ENCODE measurements around the gene PRR18. TPM values are rescaled to one million over a fixed set of nuclear protein-coding genes. Genes with fewer than 3 reads are reported as not detected.
"Not testable (repeated sequence)": the region's sequence is repeated elsewhere in the genome, so short reads cannot be mapped to it uniquely, and the experiment has no call there.

Gene PRR18
- total RNA-seq, 2 experiments from 2014 or later, result 0.11 TPM; not detected in 1

DNA sequence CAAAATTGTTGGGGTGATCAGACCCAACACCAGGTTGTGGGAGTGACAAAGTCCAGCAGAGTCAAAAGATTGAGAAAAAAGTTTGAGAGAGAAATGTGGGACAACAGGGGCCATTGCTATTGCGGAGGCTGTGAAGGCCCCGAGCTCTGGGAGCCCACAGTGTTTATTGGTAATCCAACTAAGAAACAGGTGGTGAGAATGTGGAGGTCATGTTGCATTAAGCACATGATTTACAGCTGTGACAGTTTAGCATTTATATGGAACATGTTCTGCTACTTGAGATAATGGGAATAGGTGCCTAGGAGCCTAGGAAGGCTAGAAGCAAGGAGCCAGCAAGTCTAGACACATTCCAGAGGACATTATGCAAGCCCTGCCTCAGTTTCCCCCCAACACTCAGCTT lies 36.7 kb upstream of the PRR18 start:
- CTCF ChIA-PET, result interaction anchor here (0.6 kb wide), 1 partner anchor 18 kb away, joined by 3 read pairs; no protein-coding TSS in a partner anchor
- H3K27me3 Mint-ChIP-seq; DNase-seq; H3K27ac Mint-ChIP-seq; H3K9me3 Mint-ChIP-seq (ENCODE audit: low read depth); ATAC-seq; POLR2A ChIA-PET; H3K36me3 Mint-ChIP-seq (ENCODE audit: low read depth); H3K4me3 Mint-ChIP-seq: not testable (repeated sequence)
- peaks cover 20% of the 10 kb centered on the region for H3K4me1 Mint-ChIP-seq
- intact Hi-C loops (cut with DNase I, micrococcal nuclease), result loop anchor here in 1 of 2 experiments (5.0 kb wide), 1 partner anchor 607 kb away; no protein-coding TSS in a partner anchor

DNA sequence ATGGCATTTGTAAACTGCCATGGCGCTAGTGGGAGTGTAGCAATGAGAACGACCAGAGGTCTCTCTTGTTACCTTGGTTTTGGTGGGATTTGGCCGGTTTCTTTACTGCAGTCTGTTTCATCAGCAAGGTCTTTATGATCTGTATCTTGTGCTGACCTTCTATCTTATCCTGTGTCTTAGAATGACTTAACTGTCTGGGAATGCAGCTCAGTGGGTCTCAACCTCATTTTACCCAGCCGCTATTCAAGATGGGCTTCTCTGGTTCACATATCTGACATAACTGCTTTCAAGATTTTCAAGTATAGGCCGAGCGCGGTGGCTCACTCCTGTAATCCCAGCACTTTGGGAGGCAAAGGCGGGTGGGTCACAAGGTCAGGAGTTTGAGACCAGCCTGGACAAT lies 36.0 kb upstream of the PRR18 start:
- Mint-ChIP-seq H3K9me3 (ENCODE audit: low read depth) (peaks cover 3% of the 10 kb centered on the region), H3K4me3 (no peak overlapping the region), H3K27ac (no peak overlapping the region), H3K27me3 (no peaks in the 10 kb centered on the region), H3K36me3 (ENCODE audit: low read depth) (peaks cover 2% of the 10 kb centered on the region), H3K4me1 (peaks cover 20% of the 10 kb centered on the region)
- DNase-seq, result no peak
- intact Hi-C loops (cut with DNase I, micrococcal nuclease), result loop anchor here in 1 of 2 experiments (5.0 kb wide), 1 partner anchor 608 kb away; no protein-coding TSS in a partner anchor
- POLR2A ChIA-PET, result interaction anchor here (0.5 kb wide), 1 partner anchor 123 kb away, joined by 7 read pairs; no protein-coding TSS in a partner anchor
- CTCF ChIA-PET, result interaction anchor here (0.6 kb wide), 1 partner anchor 17 kb away, joined by 3 read pairs; no protein-coding TSS in a partner anchor
- no peak for ATAC-seq

DNA sequence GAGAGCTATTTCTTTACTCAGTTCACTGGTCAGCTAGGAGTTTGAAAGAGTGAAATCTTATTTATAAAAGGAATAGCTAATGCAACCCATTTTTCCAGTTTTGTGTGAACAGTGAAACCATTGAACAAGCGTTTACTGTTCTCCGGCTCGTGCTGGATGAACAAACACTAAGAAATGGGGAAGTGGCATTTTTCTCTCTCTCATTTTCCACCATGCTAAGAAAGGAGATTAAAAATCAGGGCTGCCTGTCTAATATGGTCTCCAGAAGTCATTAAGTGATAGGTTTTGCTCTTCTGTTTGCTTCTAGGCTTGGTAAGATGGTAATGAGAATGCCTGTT lies 34.9 kb upstream of the PRR18 start:
- intact Hi-C loops (cut with DNase I, micrococcal nuclease), result loop anchor here in 1 of 2 experiments (2.0 to 5.0 kb wide), 2 partner anchors 30 to 609 kb away; no protein-coding TSS in a partner anchor
- peaks cover 2% of the 10 kb centered on the region for H3K36me3 Mint-ChIP-seq (ENCODE audit: low read depth)
- CTCF ChIA-PET, result no interaction called here
- H3K27me3 Mint-ChIP-seq, result no peaks in the 10 kb centered on the region
- H3K4me1 Mint-ChIP-seq, result peaks cover 14% of the 10 kb centered on the region
- H3K27ac Mint-ChIP-seq, result peak overlapping the region; percentile 45
- no peak for DNase-seq
- POLR2A ChIA-PET, result interaction anchor here (1.0 kb wide), 1 partner anchor 9 kb away, joined by 4 read pairs; no protein-coding TSS in a partner anchor
- H3K9me3 Mint-ChIP-seq (ENCODE audit: low read depth), result no peaks in the 10 kb centered on the region
- peak overlapping the region; percentile 81 for H3K4me3 Mint-ChIP-seq
- ATAC-seq, result no peak

DNA sequence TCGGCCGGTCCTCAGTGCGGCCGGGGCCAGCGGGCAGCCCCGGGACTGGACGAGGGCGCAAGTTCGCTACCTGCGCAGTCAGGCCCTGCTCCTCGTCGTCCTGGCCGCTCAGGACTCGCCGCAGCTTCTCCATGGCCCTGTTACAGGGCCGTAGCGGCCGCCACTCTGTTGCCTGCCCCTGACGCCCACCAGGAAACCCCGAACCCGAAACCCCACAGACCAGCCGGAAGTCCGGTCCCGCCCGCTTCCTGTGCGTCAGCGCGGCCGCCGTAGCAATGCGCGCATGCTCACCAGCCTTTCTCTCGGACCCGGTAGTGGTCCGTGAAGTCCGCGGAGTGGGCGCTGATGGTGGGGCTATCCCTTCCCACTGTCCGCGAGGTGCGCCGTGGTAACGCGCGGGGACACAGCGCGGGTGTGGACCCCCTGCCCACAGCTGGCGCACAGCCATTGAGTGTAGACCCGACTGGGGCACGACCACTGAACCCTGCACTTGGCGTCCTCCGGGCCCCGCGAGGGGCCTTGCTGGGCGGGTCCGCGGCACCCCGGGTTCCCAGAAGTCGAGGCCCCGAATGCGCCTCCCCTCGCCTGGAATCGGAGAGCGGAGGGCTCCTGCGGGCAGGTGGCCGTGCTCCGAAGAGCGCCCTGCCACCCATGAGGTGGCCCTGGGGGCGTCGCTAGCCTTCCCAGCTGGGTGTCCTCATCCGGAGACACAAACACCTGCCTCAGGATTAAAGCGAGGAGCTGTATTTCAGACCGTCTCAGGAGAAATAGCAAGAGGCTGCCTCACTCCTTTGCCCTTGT lies 34.4 kb upstream of the PRR18 start, which contains the start of gene SFT2D1:
SFT2D1 (minus strand) TSS at position 197 of the 801 bp plus-strand sequence; CDS start at position 133, 64 bp downstream.
- no peaks in the 10 kb centered on the region for H3K9me3 Mint-ChIP-seq (ENCODE audit: low read depth)
- ATAC-seq, result peak; percentile 75
- POLR2A ChIA-PET, result interaction anchor here (0.7 to 1.0 kb wide), 2 partner anchors 9 to 146 kb away, joined by 4 to 11 read pairs; no protein-coding TSS in a partner anchor
- intact Hi-C loops (cut with DNase I, micrococcal nuclease), result loop anchor here (1.0 to 5.0 kb wide), 4 partner anchors 30 to 610 kb away; partner anchors contain the start of gene RPS6KA2 (in 1 of the 2)
- H3K27me3 Mint-ChIP-seq, result no peaks in the 10 kb centered on the region
- H3K4me1 Mint-ChIP-seq, result peaks cover 14% of the 10 kb centered on the region
- H3K36me3 Mint-ChIP-seq (ENCODE audit: low read depth), result peaks cover 6% of the 10 kb centered on the region
- peak within 1 kb of the TSS; percentile 80 for H3K27ac Mint-ChIP-seq
- peak; percentile 80 for DNase-seq
- CTCF ChIA-PET, result interaction anchor here (1.3 kb wide), 1 partner anchor 39 kb away, joined by 6 read pairs; no protein-coding TSS in a partner anchor
- H3K4me3 Mint-ChIP-seq, result peak within 1 kb of the TSS; percentile 81

DNA sequence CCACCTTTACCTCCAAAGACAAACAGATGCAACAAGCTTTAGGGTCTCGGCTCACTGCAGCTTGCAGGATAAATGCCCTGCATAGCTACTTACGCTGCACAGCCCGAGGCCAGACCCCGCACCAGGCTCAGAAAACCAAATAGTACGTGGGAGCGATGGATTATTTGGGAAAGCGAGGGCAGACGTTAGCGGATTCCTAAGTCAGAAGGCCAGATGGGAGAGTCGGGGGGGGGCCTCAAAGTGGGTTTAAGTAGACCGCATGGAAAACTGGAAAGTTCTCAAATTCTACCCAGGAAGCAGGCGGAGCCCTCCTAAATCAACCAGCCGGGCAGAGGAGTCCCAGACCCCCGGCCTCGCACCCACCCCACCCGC lies 33.8 kb upstream of the PRR18 start:
- Mint-ChIP-seq H3K9me3 (ENCODE audit: low read depth) (no peaks in the 10 kb centered on the region), H3K4me3 (peak overlapping the region; percentile 81), H3K27ac (peak overlapping the region; percentile 80), H3K36me3 (ENCODE audit: low read depth) (peaks cover 12% of the 10 kb centered on the region), H3K27me3 (no peaks in the 10 kb centered on the region), H3K4me1 (peaks cover 15% of the 10 kb centered on the region)
- intact Hi-C loops (cut with DNase I, micrococcal nuclease), result loop anchor here (1.0 to 5.0 kb wide), 4 partner anchors 29 to 610 kb away; partner anchors contain the start of gene RPS6KA2 (in 1 of the 2)
- peak; percentile 32 for DNase-seq
- peak; percentile 31 for ATAC-seq
- CTCF ChIA-PET, result interaction anchor here (1.3 kb wide), 1 partner anchor 39 kb away, joined by 6 read pairs; no protein-coding TSS in a partner anchor
- POLR2A ChIA-PET, result interaction anchor here (0.7 kb wide), 2 partner anchors 86 to 147 kb away, joined by 4 to 11 read pairs; no protein-coding TSS in a partner anchor

DNA sequence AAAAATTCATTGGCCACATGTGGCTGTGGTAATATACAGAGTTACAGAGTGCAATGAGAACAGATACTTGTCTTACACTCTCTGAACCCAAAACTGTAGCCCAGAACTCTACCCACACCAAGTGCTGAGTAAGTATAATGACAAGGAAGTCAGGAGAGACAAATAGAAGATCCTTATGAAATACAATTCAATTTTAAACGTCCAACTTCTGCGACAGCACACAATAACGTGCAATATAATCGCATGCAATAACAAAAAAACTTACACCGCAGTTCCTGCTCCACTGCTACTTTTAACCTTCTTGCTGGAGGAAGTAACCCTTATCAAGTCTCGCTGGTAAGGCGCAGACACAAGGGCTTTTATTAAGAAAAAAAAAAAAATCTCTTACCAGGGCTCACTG lies 33.3 kb upstream of the PRR18 start:
- H3K27me3 Mint-ChIP-seq, result no peaks in the 10 kb centered on the region
- H3K27ac Mint-ChIP-seq, result peak overlapping the region; percentile 80
- ChIA-PET CTCF (interaction anchor here (1.3 kb wide), 1 partner anchor 40 kb away, joined by 6 read pairs; no protein-coding TSS in a partner anchor), POLR2A (interaction anchor here (0.7 kb wide), 2 partner anchors 86 to 147 kb away, joined by 4 to 11 read pairs; no protein-coding TSS in a partner anchor)
- ATAC-seq (peak; percentile 40), DNase-seq (no peak)
- H3K4me1 Mint-ChIP-seq, result peaks cover 18% of the 10 kb centered on the region
- H3K36me3 Mint-ChIP-seq (ENCODE audit: low read depth), result peaks cover 16% of the 10 kb centered on the region
- intact Hi-C loops (cut with DNase I, micrococcal nuclease), result loop anchor here in 1 of 2 experiments (5.0 kb wide), 1 partner anchor 611 kb away; no protein-coding TSS in a partner anchor
- no peaks in the 10 kb centered on the region for H3K9me3 Mint-ChIP-seq (ENCODE audit: low read depth)
- H3K4me3 Mint-ChIP-seq, result peak overlapping the region; percentile 81

DNA sequence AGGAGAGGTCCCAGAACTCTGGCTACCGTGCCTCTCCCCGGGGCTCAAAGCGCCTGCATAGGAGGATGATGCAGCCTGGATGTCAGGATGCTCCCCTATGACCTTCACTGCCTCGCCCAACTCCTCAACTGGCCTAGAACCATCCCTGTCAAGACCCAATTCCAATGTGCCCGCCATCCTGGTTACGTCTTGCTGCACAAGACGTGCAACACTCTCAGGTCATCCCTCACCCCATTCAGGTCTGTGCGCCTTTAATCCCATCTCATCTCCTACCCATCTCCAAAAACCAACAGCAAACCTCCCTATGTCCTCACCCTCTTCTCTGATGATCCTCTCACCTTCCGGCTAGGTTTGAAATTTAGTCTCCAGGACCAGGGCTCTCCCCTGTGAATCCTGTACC lies 30.7 kb upstream of the PRR18 start:
- no peak for ATAC-seq
- intact Hi-C loops (cut with DNase I, micrococcal nuclease), result no loop called here
- H3K36me3 Mint-ChIP-seq (ENCODE audit: low read depth), result peaks cover 33% of the 10 kb centered on the region
- CTCF ChIA-PET, result no interaction called here
- no peak overlapping the region for H3K27ac Mint-ChIP-seq
- POLR2A ChIA-PET, result no interaction called here
- H3K9me3 Mint-ChIP-seq (ENCODE audit: low read depth), result no peaks in the 10 kb centered on the region
- DNase-seq, result no peak
- no peak overlapping the region for H3K4me3 Mint-ChIP-seq
- no peaks in the 10 kb centered on the region for H3K27me3 Mint-ChIP-seq
- H3K4me1 Mint-ChIP-seq, result peaks cover 41% of the 10 kb centered on the region

DNA sequence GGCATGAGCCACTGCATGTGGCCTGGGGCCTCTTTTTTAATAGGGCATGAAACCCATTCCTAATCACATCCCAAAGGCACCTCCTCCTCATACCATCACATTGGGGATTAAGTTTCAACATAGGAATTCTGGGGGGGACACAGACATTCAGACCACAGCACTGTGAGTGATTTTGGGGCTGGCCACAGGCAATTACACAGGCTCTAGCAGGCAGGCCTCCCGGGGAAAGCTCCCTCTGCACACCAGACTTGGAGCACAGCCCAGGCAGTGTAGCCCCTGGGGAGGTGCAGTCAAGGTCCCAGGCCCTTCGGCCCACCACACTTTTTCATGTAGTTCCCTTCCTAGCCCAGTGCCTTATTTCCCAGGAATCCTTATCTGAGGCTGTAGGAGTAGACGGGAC lies 28.7 kb upstream of the PRR18 start:
- intact Hi-C loops (cut with DNase I, micrococcal nuclease), result no loop called here
- POLR2A ChIA-PET, result no interaction called here
- no peak overlapping the region for H3K27ac Mint-ChIP-seq
- H3K4me1 Mint-ChIP-seq, result peaks cover 57% of the 10 kb centered on the region
- H3K27me3 Mint-ChIP-seq, result no peaks in the 10 kb centered on the region
- CTCF ChIA-PET, result interaction anchor here (2.3 kb wide), 1 partner anchor 44 kb away, joined by 11 read pairs; no protein-coding TSS in a partner anchor
- DNase-seq (no peak), ATAC-seq (no peak)
- no peaks in the 10 kb centered on the region for H3K9me3 Mint-ChIP-seq (ENCODE audit: low read depth)
- H3K36me3 Mint-ChIP-seq (ENCODE audit: low read depth), result peaks cover 43% of the 10 kb centered on the region
- no peak overlapping the region for H3K4me3 Mint-ChIP-seq

DNA sequence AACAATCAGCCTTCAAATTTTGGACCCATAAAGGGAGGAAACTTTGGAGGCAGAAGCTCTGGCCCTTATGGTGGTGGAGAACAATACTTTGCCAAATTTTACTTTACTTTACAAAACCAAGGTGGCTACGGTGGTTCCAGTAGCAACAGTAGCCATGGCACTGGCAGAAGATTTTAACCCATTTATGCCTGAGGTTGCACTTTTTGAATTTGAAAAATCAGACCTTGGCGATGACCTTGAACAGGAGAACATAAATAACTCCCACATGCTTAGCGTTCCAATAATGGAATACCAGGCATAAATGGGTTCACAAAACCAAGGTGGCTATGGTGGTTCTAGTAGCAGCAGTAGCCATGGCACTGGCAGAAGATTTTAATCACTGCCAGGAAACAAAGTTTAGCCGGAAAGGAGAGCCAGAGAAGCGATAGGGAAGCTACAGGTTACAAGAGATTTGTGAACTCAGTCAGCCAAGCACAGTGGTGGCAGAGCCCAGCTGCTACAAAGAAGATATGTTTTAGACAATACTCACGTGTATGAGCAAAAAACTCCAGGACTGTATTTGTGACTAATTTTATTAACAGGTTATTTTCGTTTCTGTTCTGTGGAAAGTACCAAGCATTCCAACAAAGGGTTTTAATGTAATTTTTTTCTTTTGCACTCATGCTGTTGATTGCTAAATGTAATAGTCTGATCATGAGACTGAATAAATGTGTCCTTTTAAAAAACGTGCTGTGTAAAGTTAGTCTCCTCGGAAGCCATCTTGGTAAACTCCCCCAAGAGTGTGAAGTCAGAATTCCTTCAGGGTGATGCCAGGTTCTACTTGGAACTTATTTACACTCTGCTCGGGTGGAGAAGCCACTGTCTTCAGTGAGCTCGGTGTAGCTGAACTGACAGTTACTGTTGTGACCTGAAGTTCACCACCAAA lies 27.4 kb upstream of the PRR18 start:
- DNase-seq (no peak), ATAC-seq (no peak)
- Mint-ChIP-seq H3K36me3 (ENCODE audit: low read depth) (peaks cover 43% of the 10 kb centered on the region), H3K27ac (peak overlapping the region; percentile 15), H3K4me3 (no peak overlapping the region), H3K27me3 (no peaks in the 10 kb centered on the region), H3K4me1 (peaks cover 55% of the 10 kb centered on the region), H3K9me3 (ENCODE audit: low read depth) (no peaks in the 10 kb centered on the region)
- ChIA-PET POLR2A (no interaction called here), CTCF (interaction anchor here (2.3 kb wide), 1 partner anchor 45 kb away, joined by 11 read pairs; no protein-coding TSS in a partner anchor)
- intact Hi-C loops (cut with DNase I, micrococcal nuclease), result no loop called here

DNA sequence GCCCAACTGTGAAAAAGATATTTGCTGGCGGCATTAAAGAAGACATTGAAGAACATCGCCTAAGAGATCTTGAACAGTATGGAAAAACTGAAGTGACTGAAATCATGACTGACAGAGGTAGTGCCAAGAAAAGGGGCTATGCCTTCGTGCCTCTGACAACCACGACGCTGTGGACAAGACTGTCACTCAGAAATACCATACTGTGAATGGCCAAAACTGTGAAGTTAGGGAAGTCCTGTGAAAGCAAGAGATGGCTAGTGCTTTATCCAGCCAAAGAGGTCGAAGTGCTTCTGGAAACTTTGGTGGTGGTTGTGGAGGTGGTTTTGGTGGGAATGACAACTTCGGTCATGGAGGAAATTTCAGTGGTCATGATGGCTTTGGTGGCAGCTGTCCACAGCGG lies 26.7 kb upstream of the PRR18 start:
- ChIA-PET CTCF (no interaction called here), POLR2A (no interaction called here)
- Mint-ChIP-seq H3K27me3 (no peaks in the 10 kb centered on the region), H3K4me1 (peaks cover 55% of the 10 kb centered on the region), H3K9me3 (ENCODE audit: low read depth) (no peaks in the 10 kb centered on the region), H3K27ac (no peak overlapping the region), H3K4me3 (no peak overlapping the region), H3K36me3 (ENCODE audit: low read depth) (peaks cover 41% of the 10 kb centered on the region)
- DNase-seq (no peak), ATAC-seq (no peak)
- intact Hi-C loops (cut with DNase I, micrococcal nuclease), result no loop called here

All from activated CD4-positive, alpha-beta T cell treated with anti-CD3 and anti-CD28 coated beads for 36 hours (primary cell).